Mesendoderm (in vitro differentiated cells): ENCODE measurements around the gene HERC3.

Experiments
- DNase-seq: peaks from one replicate; pipeline ENCODE4 v3.0.0; 2013
- H2AK5ac ChIP-seq: 2 replicates; pipeline ENCODE4 v1.6.1; 2013; ENCODE audit warnings: low read length, inconsistent platforms
- H2BK120ac ChIP-seq: 2 replicates; pipeline ENCODE4 v1.6.1; 2013; ENCODE audit warnings: low read depth, mild to moderate bottlenecking, low read length, moderate library complexity, mixed read lengths
- H2BK15ac ChIP-seq: replicated peaks from 2 replicates; pipeline ENCODE4 v1.6.1; 2013; ENCODE audit warnings: low read depth, mild to moderate bottlenecking, moderate library complexity
- H2BK5ac ChIP-seq: 2 replicates; pipeline ENCODE4 v1.6.1; 2013; ENCODE audit warnings: low read length, inconsistent platforms
- H3K18ac ChIP-seq: 2 replicates; pipeline ENCODE4 v1.6.1; 2013; ENCODE audit warnings: mild to moderate bottlenecking, low read length, mixed read lengths
- H3K23ac ChIP-seq: one replicate; pipeline ENCODE4 v1.6.1; 2013; ENCODE audit warnings: low read length
- H3K27ac ChIP-seq: 2 replicates; pipeline ENCODE4 v1.5.1; 2013; ENCODE audit warnings: low read depth, mild to moderate bottlenecking, inconsistent platforms, low read length, moderate library complexity
- H3K27me3 ChIP-seq: 2 replicates; pipeline ENCODE4 v1.6.1; 2013; ENCODE audit warnings: low read length, control low read depth, mild to moderate bottlenecking, inconsistent platforms; ENCODE audit not compliant: insufficient read depth, poor library complexity
- H3K36me3 ChIP-seq: 2 replicates; pipeline ENCODE4 v1.6.1; 2013; ENCODE audit warnings: low read length, inconsistent platforms; ENCODE audit not compliant: control insufficient read depth, insufficient read depth
- H3K4ac ChIP-seq: one replicate; pipeline ENCODE4 v1.6.1; 2013; ENCODE audit warnings: low read depth, mild to moderate bottlenecking, low read length, moderate library complexity
- H3K4me1 ChIP-seq: 2 replicates; pipeline ENCODE4 v1.6.1; 2013; ENCODE audit warnings: low read depth, low read length, inconsistent platforms; ENCODE audit not compliant: control insufficient read depth
- H3K4me2 ChIP-seq: 2 replicates; pipeline ENCODE4 v1.6.1; 2013; ENCODE audit warnings: low read length
- H3K4me3 ChIP-seq: 2 replicates; pipeline ENCODE4 v1.5.1; 2013; ENCODE audit warnings: mild to moderate bottlenecking, low read length
- H3K56ac ChIP-seq: one replicate; pipeline ENCODE4 v1.6.1; 2013; ENCODE audit warnings: low read length
- H3K79me1 ChIP-seq: 2 replicates; pipeline ENCODE4 v1.6.1; 2013; ENCODE audit warnings: low read length, inconsistent platforms
- H3K79me2 ChIP-seq: 2 replicates; pipeline ENCODE4 v1.6.1; 2013; ENCODE audit warnings: mild to moderate bottlenecking, low read length; ENCODE audit not compliant: control insufficient read depth, insufficient read depth
- H3K9ac ChIP-seq: 2 replicates; pipeline ENCODE4 v1.6.1; 2013; ENCODE audit warnings: low read length, inconsistent platforms
- H4K5ac ChIP-seq: one replicate; pipeline ENCODE4 v1.6.1; 2013; ENCODE audit warnings: low read length
- H4K8ac ChIP-seq: one replicate; pipeline ENCODE4 v1.6.1; 2013; ENCODE audit warnings: low read depth, mild to moderate bottlenecking, control low read depth, low read length, moderate library complexity
- whole genome bisulfite sequencing: extraction: QIAGEN DNeasy Blood & Tissue Kit; methylation state at CpG from one replicate; pipeline ENCODE4 v1.1.7; 2013; ENCODE audit warnings: low lambda C conversion rate, missing lambda C conversion rate; ENCODE audit not compliant: insufficient coverage; ENCODE audit errors: extremely low coverage; 5-methylcytosine and 5-hydroxymethylcytosine counted together

Gene HERC3

GRCh38 chr4:88719381-88719780 is 127.1 kb downstream of the HERC3 start:
- Histone ChIP-seq H3K4me1 (no peaks in the 10 kb centered on the region), H3K23ac (no peak overlapping the region), H3K4me2 (no peak overlapping the region), H4K5ac (no peak overlapping the region), H3K4ac (no peak overlapping the region), H3K27ac (no peak overlapping the region), H3K56ac (no peak overlapping the region), H4K8ac (no peak overlapping the region), H3K27me3 (no peaks in the 10 kb centered on the region), H2BK15ac (no peak overlapping the region), H3K36me3 (no peaks in the 10 kb centered on the region), H2AK5ac (no peak overlapping the region), H3K18ac (no peak overlapping the region), H3K9ac (no peak overlapping the region), H2BK120ac (no peak overlapping the region), H3K79me2 (no peaks in the 10 kb centered on the region), H2BK5ac (no peak overlapping the region), H3K79me1 (no peaks in the 10 kb centered on the region), H3K4me3 (no peak overlapping the region)
- 100% methylated on average over 1 of the region's 1 CpG for WGBS
- no peak for DNase-seq

- no peak overlapping the region for H3K56ac ChIP-seq
- no peak overlapping the region for H3K4me2 ChIP-seq
- no peak overlapping the region for H3K4ac ChIP-seq
- no peak overlapping the region for H2BK15ac ChIP-seq
- no peaks in the 10 kb centered on the region for H3K79me1 ChIP-seq
- no peak overlapping the region for H2BK5ac ChIP-seq
- no peak overlapping the region for H3K9ac ChIP-seq
- no peak for DNase-seq
- no peaks in the 10 kb centered on the region for H3K36me3 ChIP-seq
- no peaks in the 10 kb centered on the region for H3K4me1 ChIP-seq
- no peak overlapping the region for H4K5ac ChIP-seq
- WGBS, result no CpG with 5 or more reads among the region's 10 CpGs
- no peak overlapping the region for H4K8ac ChIP-seq
- no peaks in the 10 kb centered on the region for H3K27me3 ChIP-seq
- H3K23ac ChIP-seq, result no peak overlapping the region
- H2AK5ac ChIP-seq, result no peak overlapping the region
- H2BK120ac ChIP-seq, result no peak overlapping the region
- no peak overlapping the region for H3K4me3 ChIP-seq
- no peak overlapping the region for H3K18ac ChIP-seq
- no peak overlapping the region for H3K27ac ChIP-seq
- H3K79me2 ChIP-seq, result no peaks in the 10 kb centered on the region
These were observed 128.5 kb downstream of the HERC3 start for GRCh38 chr4:88720451-88721428.

GRCh38 chr4:88722276-88722780 is 130.0 kb downstream of the HERC3 start:
- Histone ChIP-seq H3K27ac (no peak overlapping the region), H2AK5ac (no peak overlapping the region), H3K4ac (no peak overlapping the region), H4K5ac (no peak overlapping the region), H3K4me3 (no peak overlapping the region), H3K4me2 (no peak overlapping the region), H3K18ac (no peak overlapping the region), H2BK5ac (no peak overlapping the region), H3K79me2 (no peaks in the 10 kb centered on the region), H3K27me3 (no peaks in the 10 kb centered on the region), H3K23ac (no peak overlapping the region), H3K56ac (no peak overlapping the region), H2BK120ac (no peak overlapping the region), H4K8ac (no peak overlapping the region), H3K79me1 (no peaks in the 10 kb centered on the region), H2BK15ac (no peak overlapping the region), H3K4me1 (no peaks in the 10 kb centered on the region), H3K36me3 (no peaks in the 10 kb centered on the region), H3K9ac (no peak overlapping the region)
- no CpG with 5 or more reads among the region's 10 CpGs for WGBS
- no peak for DNase-seq

GRCh38 chr4:88722828-88723227 is 130.5 kb downstream of the HERC3 start:
- H3K4me2 ChIP-seq, result no peak overlapping the region
- H3K79me2 ChIP-seq, result no peaks in the 10 kb centered on the region
- H2AK5ac ChIP-seq, result no peak overlapping the region
- H3K4me3 ChIP-seq, result no peak overlapping the region
- H3K56ac ChIP-seq, result no peak overlapping the region
- no CpG with 5 or more reads among the region's 2 CpGs for WGBS
- H3K4ac ChIP-seq, result no peak overlapping the region
- no peaks in the 10 kb centered on the region for H3K79me1 ChIP-seq
- H3K27ac ChIP-seq, result no peak overlapping the region
- H3K36me3 ChIP-seq, result no peaks in the 10 kb centered on the region
- H2BK5ac ChIP-seq, result no peak overlapping the region
- H4K5ac ChIP-seq, result no peak overlapping the region
- H3K18ac ChIP-seq, result no peak overlapping the region
- H3K9ac ChIP-seq, result no peak overlapping the region
- no peak overlapping the region for H2BK120ac ChIP-seq
- DNase-seq, result no peak
- H3K27me3 ChIP-seq, result no peaks in the 10 kb centered on the region
- no peak overlapping the region for H2BK15ac ChIP-seq
- no peak overlapping the region for H3K23ac ChIP-seq
- H4K8ac ChIP-seq, result no peak overlapping the region
- H3K4me1 ChIP-seq, result no peaks in the 10 kb centered on the region

GRCh38 chr4:88724406-88724805 is 132.1 kb downstream of the HERC3 start:
- no peak overlapping the region for H3K18ac ChIP-seq
- H4K8ac ChIP-seq, result no peak overlapping the region
- no peak overlapping the region for H3K27ac ChIP-seq
- H3K23ac ChIP-seq, result no peak overlapping the region
- H2BK120ac ChIP-seq, result no peak overlapping the region
- H3K79me2 ChIP-seq, result no peaks in the 10 kb centered on the region
- H3K79me1 ChIP-seq, result no peaks in the 10 kb centered on the region
- H3K4me1 ChIP-seq, result no peaks in the 10 kb centered on the region
- no peak overlapping the region for H3K56ac ChIP-seq
- H3K4ac ChIP-seq, result no peak overlapping the region
- no peak overlapping the region for H3K4me3 ChIP-seq
- WGBS, result no CpG with 5 or more reads among the region's 2 CpGs
- H4K5ac ChIP-seq, result no peak overlapping the region
- no peak overlapping the region for H3K9ac ChIP-seq
- no peaks in the 10 kb centered on the region for H3K36me3 ChIP-seq
- no peak overlapping the region for H3K4me2 ChIP-seq
- no peak overlapping the region for H2BK5ac ChIP-seq
- H3K27me3 ChIP-seq, result no peaks in the 10 kb centered on the region
- H2BK15ac ChIP-seq, result no peak overlapping the region
- DNase-seq, result no peak
- H2AK5ac ChIP-seq, result no peak overlapping the region
